ENCODE measurements around the gene PANK1. TPM values are rescaled to one million over a fixed set of nuclear protein-coding genes. Genes with fewer than 3 reads are reported as not detected.

The PANK1 gene
- total and polyA plus RNA-seq, 2 donors (not counting 3 experiments of a cell fraction or from before 2014, with no cell fraction given), result 2.0 to 6.3 TPM

DNA sequence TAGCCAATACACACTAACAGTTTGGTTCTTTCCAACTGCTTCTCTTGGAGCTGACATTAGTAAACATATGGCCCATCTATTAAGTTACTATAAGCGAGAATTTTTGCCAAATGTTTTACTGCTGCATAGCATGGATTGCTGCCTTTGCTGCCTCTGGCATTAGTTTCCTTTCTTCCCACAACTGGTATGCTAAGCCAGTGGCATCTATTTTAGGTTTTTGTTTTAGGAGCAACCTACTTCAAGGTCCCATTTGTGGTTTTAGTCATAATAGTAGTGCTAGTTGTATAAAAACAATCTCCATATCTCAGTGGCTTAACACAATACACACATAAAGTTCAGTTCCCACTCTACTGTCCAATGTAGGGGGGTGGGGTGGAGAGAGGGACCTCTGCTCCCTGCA is 25.9 kb upstream of the PANK1 start:
- intact Hi-C loops (cut with micrococcal nuclease), result no loop called here

More for the DNA sequence above, 25.9 kb upstream of the PANK1 start:
- peaks cover 6 to 8% of the 10 kb centered on the region in 2 experiments for H3K27me3 ChIP-seq (ENCODE audit: control insufficient read depth in 2 of 2, insufficient read depth in 2 of 2, low read length in 2 of 2)
- H3K4me3 ChIP-seq (replicated peaks in 1 of 3; ENCODE audit: insufficient read depth in 1 of 3, low read depth in 1 of 3, low read length in 3 of 3), result no peak overlapping the region
- no peak for DNase-seq (ENCODE audit: low read depth, low spot score)
- H4K20me1 ChIP-seq (replicated peaks; ENCODE audit: control insufficient read depth, extremely low read depth, insufficient read depth, low read length), result no peaks in the 10 kb centered on the region
- H3K79me2 ChIP-seq (ENCODE audit: control insufficient read depth, insufficient read depth, low read length), result no peaks in the 10 kb centered on the region
- no peaks in the 10 kb centered on the region for H3K9me1 ChIP-seq (replicated peaks; ENCODE audit: control insufficient read depth, extremely low read depth, insufficient read depth, low read length)
- ChIA-PET CTCF (no interaction called here), POLR2A (no interaction called here)
- H3K9me3 ChIP-seq (replicated peaks; ENCODE audit: control insufficient read depth, insufficient read depth, low read length), result no peaks in the 10 kb centered on the region
- no peaks in the 10 kb centered on the region for H3K4me1 ChIP-seq (ENCODE audit: control insufficient read depth, extremely low read depth, insufficient read depth, low read length)
- no peak overlapping the region for H3K4me2 ChIP-seq (ENCODE audit: insufficient read depth, low read length)
- no peak overlapping the region for H3K9ac ChIP-seq (replicated peaks; ENCODE audit: extremely low read depth, insufficient read depth, low read length)
- no peak for FAIRE-seq
- TF ChIP-seq, protein P1, sequence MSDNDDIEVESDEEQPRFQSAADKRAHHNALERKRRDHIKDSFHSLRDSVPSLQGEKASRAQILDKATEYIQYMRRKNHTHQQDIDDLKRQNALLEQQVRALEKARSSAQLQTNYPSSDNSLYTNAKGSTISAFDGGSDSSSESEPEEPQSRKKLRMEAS (IDR thresholded peaks at IDR 0.05; ENCODE audit: insufficient read depth, insufficient read length), result no peak
- TF ChIP-seq POLR2AphosphoS5 (IDR thresholded peaks at IDR 0.05; ENCODE audit: insufficient read depth, low read depth, low read length) (no peak), GATA2 (IDR thresholded peaks at IDR 0.05; ENCODE audit: insufficient read depth, insufficient read length, low read depth, low read length) (no peak), POLR2A (IDR thresholded peaks at IDR 0.05; ENCODE audit: low read depth, low read length) (no peak), JUN (IDR thresholded peaks at IDR 0.05; ENCODE audit: borderline replicate concordance, insufficient read depth, insufficient read length, low read depth) (no peak), MYC (IDR thresholded peaks at IDR 0.05; ENCODE audit: low read depth, low read length) (no peak), FOS (IDR thresholded peaks at IDR 0.05; ENCODE audit: borderline replicate concordance, insufficient read depth, low read length) (no peak), EZH2 (IDR thresholded peaks at IDR 0.05; ENCODE audit: borderline replicate concordance, low read depth, low read length, severe bottlenecking) (no peak)
- TF ChIP-seq, protein P2, sequence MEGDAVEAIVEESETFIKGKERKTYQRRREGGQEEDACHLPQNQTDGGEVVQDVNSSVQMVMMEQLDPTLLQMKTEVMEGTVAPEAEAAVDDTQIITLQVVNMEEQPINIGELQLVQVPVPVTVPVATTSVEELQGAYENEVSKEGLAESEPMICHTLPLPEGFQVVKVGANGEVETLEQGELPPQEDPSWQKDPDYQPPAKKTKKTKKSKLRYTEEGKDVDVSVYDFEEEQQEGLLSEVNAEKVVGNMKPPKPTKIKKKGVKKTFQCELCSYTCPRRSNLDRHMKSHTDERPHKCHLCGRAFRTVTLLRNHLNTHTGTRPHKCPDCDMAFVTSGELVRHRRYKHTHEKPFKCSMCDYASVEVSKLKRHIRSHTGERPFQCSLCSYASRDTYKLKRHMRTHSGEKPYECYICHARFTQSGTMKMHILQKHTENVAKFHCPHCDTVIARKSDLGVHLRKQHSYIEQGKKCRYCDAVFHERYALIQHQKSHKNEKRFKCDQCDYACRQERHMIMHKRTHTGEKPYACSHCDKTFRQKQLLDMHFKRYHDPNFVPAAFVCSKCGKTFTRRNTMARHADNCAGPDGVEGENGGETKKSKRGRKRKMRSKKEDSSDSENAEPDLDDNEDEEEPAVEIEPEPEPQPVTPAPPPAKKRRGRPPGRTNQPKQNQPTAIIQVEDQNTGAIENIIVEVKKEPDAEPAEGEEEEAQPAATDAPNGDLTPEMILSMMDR (IDR thresholded peaks at IDR 0.05; ENCODE audit: extremely low read depth in 1 of 2, insufficient read depth in 1 of 2, low read depth in 1 of 2, low read length in 2 of 2), result no peak
- H3K36me3 ChIP-seq (ENCODE audit: control insufficient read depth in 2 of 2, extremely low read depth in 1 of 2, insufficient read depth in 2 of 2, low read length in 2 of 2), result no peaks in the 10 kb centered on the region
- no peak overlapping the region for H3K27ac ChIP-seq (ENCODE audit: insufficient read depth, low read depth, low read length)
- no peak overlapping the region for H2AFZ ChIP-seq (ENCODE audit: low read depth, low read length)
- BruUV-seq (replicated peaks), result no TSS peak
- dilution Hi-C loops (cut with MboI; ENCODE audit: extremely low pct_ligation_motif_present, low sequenced_read_pairs), result no loop called here

Measured in endothelial cell of umbilical vein (primary cell).